Progenitor cell of endocrine pancreas (in vitro differentiated cells): Measurements from ENCODE around the gene SPTBN1. TPM values are rescaled to one million over a fixed set of nuclear protein-coding genes. Genes with fewer than 3 reads are reported as not detected.

Experiments used
- DNase-seq: peaks from one replicate; pipeline ENCODE4 v3.0.0; 2021; ENCODE audit warnings: low spot score; ENCODE audit not compliant: unreplicated experiment
- H3K27ac Mint-ChIP-seq: 2 replicates; pipeline ENCODE4 v1.8.0; 2021; ENCODE audit warnings: mild to moderate bottlenecking, moderate library complexity, mixed read lengths
- H3K27me3 Mint-ChIP-seq: 2 replicates; pipeline ENCODE4 v1.8.0; 2021; ENCODE audit warnings: mixed read lengths
- H3K36me3 Mint-ChIP-seq: 2 replicates; pipeline ENCODE4 v1.8.0; 2022; ENCODE audit warnings: mixed read lengths; ENCODE audit not compliant: insufficient read depth
- H3K4me1 Mint-ChIP-seq: 2 replicates; pipeline ENCODE4 v1.8.0; 2021; ENCODE audit warnings: low read depth, mixed read lengths
- H3K4me3 Mint-ChIP-seq: 2 replicates; pipeline ENCODE4 v1.8.0; 2021; ENCODE audit warnings: low read depth, mild to moderate bottlenecking, moderate library complexity, mixed read lengths
- H3K9me3 Mint-ChIP-seq: 2 replicates; pipeline ENCODE4 v1.8.0; 2021; ENCODE audit warnings: low read depth, mixed read lengths
- total RNA-seq: library from RNA; stranded (reverse); gene quantifications from 2 replicates; pipeline ENCODE4 v1.2.1, GENCODE V29; 2021
- TF ChIP-seq, protein P1 (sequence below): fragments of 200-600 bp; sonication (generic); IDR thresholded peaks from one replicate; pipeline ENCODE4 v1.5.0; 2021; ENCODE audit warnings: antibody characterized with exemption, mild to moderate bottlenecking; ENCODE audit not compliant: unreplicated experiment

SPTBN1 gene
- total RNA-seq, 1 donor from 2014 or later, result 287 TPM

GRCh38 chr2:54683596-54683995, 227.5 kb downstream of the SPTBN1 start:
- no peak overlapping the region for H3K27ac Mint-ChIP-seq
- H3K4me3 Mint-ChIP-seq, result no peak overlapping the region
- DNase-seq, result no peak
- no peaks in the 10 kb centered on the region for H3K4me1 Mint-ChIP-seq
- TF ChIP-seq, protein P1, sequence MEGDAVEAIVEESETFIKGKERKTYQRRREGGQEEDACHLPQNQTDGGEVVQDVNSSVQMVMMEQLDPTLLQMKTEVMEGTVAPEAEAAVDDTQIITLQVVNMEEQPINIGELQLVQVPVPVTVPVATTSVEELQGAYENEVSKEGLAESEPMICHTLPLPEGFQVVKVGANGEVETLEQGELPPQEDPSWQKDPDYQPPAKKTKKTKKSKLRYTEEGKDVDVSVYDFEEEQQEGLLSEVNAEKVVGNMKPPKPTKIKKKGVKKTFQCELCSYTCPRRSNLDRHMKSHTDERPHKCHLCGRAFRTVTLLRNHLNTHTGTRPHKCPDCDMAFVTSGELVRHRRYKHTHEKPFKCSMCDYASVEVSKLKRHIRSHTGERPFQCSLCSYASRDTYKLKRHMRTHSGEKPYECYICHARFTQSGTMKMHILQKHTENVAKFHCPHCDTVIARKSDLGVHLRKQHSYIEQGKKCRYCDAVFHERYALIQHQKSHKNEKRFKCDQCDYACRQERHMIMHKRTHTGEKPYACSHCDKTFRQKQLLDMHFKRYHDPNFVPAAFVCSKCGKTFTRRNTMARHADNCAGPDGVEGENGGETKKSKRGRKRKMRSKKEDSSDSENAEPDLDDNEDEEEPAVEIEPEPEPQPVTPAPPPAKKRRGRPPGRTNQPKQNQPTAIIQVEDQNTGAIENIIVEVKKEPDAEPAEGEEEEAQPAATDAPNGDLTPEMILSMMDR, result no peak
- no peaks in the 10 kb centered on the region for H3K36me3 Mint-ChIP-seq
- H3K9me3 Mint-ChIP-seq, result no peaks in the 10 kb centered on the region
- H3K27me3 Mint-ChIP-seq, result no peaks in the 10 kb centered on the region

- H3K36me3 Mint-ChIP-seq, result no peaks in the 10 kb centered on the region
- H3K4me3 Mint-ChIP-seq, result no peak overlapping the region
- peaks cover 1% of the 10 kb centered on the region for H3K4me1 Mint-ChIP-seq
- no peaks in the 10 kb centered on the region for H3K27me3 Mint-ChIP-seq
- no peak for DNase-seq
- TF ChIP-seq, protein P1, result no peak
- no peaks in the 10 kb centered on the region for H3K9me3 Mint-ChIP-seq
- no peak overlapping the region for H3K27ac Mint-ChIP-seq
Observed at GRCh38 chr2:54685263-54685775, 229.2 kb downstream of the SPTBN1 start.

DNA sequence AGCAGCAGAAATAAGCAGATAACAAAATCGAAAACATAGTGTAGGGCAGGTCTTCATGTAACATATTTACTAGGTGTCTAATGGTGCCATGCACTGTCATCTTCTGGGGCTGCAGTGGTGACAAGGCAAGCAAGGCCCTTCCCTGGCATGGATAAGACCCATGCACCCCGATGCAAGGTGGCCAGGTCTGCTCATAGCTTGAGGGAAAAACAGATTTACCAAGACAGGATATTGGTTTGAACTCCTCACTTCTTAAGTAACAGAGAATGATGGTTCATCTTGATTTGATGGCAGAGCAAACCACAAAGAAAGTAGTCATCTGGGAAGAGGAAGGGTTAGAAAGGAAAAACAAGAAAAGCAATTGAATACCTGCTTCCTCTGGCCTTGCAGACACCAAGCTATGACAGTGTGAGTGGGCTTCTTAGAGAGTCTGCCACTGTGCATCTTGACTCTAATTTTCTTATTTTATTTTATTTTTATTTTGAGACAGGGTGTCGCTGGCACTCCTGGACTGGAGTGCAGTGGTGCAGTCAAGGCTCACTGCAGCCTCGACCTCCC, 231.5 kb downstream of the SPTBN1 start:
- H3K27ac Mint-ChIP-seq, result no peak overlapping the region
- H3K27me3 Mint-ChIP-seq, result no peaks in the 10 kb centered on the region
- no peak overlapping the region for H3K4me3 Mint-ChIP-seq
- H3K4me1 Mint-ChIP-seq, result peaks cover 1% of the 10 kb centered on the region
- H3K9me3 Mint-ChIP-seq, result no peaks in the 10 kb centered on the region
- TF ChIP-seq, protein P1, result no peak
- no peak for DNase-seq
- no peaks in the 10 kb centered on the region for H3K36me3 Mint-ChIP-seq

DNA sequence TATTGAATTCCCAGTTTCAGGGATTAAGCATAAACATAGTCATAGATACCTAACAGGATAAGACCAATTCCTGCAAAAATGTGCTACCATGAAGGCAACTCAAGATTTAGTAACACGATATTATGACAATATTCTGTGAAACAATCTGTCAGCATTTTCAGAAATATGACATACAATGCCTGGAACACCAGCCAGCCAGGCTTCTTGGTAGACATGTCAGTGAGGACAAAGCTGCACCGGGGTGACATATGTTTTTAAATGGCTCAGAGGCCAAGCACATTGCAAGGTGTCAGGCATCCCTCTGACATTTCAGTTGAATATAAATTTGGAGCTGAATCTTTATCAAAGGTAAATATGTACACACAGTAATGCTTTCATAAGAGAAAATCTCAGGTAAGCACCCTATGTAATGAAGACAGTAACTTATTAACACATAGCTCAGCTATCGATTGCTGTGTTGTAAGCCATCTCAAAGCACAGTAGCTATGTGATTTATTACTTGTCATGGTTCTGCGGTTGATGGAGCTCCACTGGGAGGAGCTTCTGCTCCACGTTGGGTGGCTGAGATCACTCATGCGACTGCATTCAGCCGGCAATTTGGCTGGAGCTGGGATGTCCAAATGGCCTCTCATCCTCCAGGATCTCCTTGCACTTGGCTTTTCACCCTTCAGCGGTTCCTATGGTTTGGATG, 235.5 kb downstream of the SPTBN1 start:
- H3K36me3 Mint-ChIP-seq, result no peaks in the 10 kb centered on the region
- H3K4me3 Mint-ChIP-seq, result no peak overlapping the region
- H3K9me3 Mint-ChIP-seq, result no peaks in the 10 kb centered on the region
- peaks cover 1% of the 10 kb centered on the region for H3K4me1 Mint-ChIP-seq
- H3K27ac Mint-ChIP-seq, result no peak overlapping the region
- TF ChIP-seq, protein P1, result no peak
- DNase-seq, result no peak
- no peaks in the 10 kb centered on the region for H3K27me3 Mint-ChIP-seq

DNA sequence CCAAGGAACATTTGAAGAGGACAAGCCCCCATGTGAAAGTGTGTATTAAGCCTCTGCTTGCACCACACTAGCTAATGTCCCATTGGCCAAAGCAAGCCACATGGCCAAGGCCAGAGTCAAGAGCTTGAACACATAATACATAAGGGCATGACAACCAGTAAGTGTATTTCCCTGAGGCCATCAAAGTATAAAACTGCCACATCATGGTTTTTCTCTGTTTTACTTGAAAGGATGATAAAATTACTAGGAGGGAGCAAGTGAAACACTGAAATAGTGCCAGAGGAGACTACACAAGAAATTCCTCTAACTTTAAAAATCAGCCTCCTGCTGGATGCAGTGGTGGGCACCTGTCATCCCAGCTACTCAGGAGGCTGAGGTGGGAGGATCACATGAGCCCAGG, 236.4 kb downstream of the SPTBN1 start:
- Mint-ChIP-seq H3K4me3 (no peak overlapping the region), H3K9me3 (no peaks in the 10 kb centered on the region), H3K27ac (no peak overlapping the region), H3K4me1 (peaks cover 1% of the 10 kb centered on the region), H3K36me3 (no peaks in the 10 kb centered on the region), H3K27me3 (no peaks in the 10 kb centered on the region)
- TF ChIP-seq, protein P1, result no peak
- no peak for DNase-seq
